ENCODE results near the gene TIAM1.

The TIAM1 gene

DNA sequence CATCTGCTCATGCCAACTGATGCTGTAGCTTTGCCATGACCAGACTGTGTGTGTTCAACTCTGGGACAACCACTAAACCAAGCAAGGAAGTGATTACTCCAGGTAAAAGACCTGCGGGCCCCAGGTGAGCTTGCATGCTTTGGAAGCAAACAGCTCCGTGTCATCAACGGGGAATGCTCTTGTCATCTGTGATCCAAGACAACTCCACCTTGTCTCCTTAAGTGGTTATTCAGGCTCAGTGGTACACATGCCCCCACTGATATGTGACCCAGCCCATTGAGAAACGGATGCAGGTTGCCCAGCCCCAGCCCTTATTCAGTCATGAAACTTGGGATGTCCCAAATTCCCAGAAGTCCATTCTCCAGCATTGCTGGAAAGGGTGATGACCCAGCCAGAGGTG, 89.0 kb downstream of the TIAM1 start:
- TF ChIP-seq, protein P1, sequence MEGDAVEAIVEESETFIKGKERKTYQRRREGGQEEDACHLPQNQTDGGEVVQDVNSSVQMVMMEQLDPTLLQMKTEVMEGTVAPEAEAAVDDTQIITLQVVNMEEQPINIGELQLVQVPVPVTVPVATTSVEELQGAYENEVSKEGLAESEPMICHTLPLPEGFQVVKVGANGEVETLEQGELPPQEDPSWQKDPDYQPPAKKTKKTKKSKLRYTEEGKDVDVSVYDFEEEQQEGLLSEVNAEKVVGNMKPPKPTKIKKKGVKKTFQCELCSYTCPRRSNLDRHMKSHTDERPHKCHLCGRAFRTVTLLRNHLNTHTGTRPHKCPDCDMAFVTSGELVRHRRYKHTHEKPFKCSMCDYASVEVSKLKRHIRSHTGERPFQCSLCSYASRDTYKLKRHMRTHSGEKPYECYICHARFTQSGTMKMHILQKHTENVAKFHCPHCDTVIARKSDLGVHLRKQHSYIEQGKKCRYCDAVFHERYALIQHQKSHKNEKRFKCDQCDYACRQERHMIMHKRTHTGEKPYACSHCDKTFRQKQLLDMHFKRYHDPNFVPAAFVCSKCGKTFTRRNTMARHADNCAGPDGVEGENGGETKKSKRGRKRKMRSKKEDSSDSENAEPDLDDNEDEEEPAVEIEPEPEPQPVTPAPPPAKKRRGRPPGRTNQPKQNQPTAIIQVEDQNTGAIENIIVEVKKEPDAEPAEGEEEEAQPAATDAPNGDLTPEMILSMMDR (conservative IDR thresholded peaks at IDR 0.05): no peak
- H3K27ac ChIP-seq: no peak overlapping the region

DNA sequence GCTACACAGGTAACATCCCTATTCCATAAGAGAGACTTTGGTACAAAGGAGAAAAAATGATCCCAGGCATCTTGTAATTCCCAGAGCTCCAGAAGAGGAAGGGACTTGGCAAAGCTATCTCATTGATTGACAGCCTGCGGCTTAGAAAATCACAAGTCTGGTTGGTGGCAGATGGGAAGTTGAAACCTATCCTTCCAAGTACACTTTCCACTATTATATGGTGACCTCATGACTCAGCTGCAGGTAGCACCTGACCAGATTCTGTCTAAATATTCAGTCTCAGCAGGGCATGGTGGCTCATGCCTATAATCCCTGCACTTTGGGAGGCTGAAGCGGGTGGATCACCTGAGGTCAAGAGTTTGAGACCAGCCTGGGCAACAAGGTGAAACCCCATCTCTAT, 89.9 kb downstream of the TIAM1 start:
- TF ChIP-seq, protein P1 (conservative IDR thresholded peaks at IDR 0.05): no peak
- H3K27ac ChIP-seq: no peak overlapping the region

DNA sequence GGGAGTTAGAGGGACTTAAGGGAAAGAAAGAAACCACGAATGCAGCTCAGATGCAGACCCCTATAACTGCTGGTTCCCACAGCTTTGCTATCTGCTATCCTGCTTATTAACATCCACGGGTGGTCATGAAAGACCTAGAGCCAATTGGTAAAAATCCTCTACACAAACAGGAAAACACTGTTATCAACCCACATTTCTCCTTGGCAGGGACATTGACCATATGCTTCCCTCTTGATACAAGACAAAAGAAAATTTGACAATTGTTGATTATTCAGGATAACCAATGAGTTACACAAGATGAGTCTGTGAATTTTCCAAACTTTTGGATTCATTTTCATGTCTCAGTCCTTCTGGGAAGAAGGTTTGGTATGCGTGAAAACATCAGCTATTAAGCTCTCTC, 90.4 kb downstream of the TIAM1 start:
- H3K27ac ChIP-seq: no peak overlapping the region
- TF ChIP-seq, protein P1 (conservative IDR thresholded peaks at IDR 0.05): no peak

DNA sequence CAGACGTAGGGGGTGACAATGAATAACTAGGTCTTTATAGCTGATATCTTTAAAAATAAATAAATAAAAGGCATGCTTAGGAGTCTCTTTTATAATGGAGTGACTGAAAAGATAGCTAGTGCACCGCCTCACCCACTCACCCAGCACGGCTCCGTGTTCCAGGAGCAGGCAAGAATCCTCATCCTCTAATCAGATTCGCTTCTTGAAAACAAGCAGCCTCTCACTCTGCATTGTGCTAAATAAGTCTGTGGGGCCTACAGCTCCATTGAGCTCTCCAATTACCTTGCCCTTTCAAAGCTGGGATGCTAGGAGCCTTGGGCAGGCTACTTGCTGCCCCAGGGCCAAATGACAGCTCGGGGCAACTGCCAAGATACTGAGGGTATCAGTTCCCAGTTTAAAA, 91.5 kb downstream of the TIAM1 start:
- no peak overlapping the region for H3K27ac ChIP-seq

DNA sequence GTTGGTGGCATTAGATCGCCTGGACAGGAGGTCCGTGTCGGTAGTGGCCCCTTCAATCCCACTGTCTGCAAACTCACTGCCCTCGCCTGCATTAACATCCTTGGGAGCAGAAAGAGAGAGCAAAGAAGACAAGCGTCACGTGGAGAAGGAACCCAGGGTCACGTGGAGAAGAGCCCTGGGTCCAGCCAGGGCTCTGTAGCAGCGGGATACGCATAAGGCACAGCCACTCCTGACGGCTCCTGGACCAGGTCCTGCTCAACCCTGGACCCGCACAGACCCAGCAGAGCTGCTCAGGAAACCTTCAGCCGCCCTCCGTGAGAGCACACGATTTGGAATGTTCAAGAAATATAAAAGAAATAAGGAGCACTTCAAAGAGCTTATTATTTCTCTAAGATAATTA, 92.0 kb downstream of the TIAM1 start:
- H3K27ac ChIP-seq: no peak overlapping the region
- TF ChIP-seq, protein P1 (conservative IDR thresholded peaks at IDR 0.05): no peak

More for the DNA sequence above, 91.5 kb downstream of the TIAM1 start:
- TF ChIP-seq, protein P1 (conservative IDR thresholded peaks at IDR 0.05): no peak

DNA sequence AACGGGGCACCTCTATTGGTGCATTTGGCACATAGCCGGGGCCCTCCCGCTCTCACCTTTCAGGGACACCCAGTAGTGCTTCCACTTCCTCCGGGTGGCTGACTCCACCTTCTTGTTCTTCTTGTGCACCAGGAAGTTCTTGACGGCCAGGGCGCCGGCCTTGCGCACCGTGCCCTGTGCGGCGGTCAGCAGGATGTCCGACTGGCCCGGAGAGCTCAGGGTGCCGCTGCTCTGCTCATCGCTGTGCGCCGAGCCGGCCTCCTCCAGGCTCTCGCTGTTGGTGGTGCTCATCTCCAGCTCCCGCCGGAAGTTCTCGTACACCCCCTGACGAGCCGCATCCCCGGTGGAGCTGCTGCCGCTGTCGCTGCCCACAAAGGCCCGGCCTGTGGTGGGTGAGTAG, 92.4 kb downstream of the TIAM1 start:
- TF ChIP-seq, protein P1 (conservative IDR thresholded peaks at IDR 0.05): no peak
- H3K27ac ChIP-seq: no peak overlapping the region

DNA sequence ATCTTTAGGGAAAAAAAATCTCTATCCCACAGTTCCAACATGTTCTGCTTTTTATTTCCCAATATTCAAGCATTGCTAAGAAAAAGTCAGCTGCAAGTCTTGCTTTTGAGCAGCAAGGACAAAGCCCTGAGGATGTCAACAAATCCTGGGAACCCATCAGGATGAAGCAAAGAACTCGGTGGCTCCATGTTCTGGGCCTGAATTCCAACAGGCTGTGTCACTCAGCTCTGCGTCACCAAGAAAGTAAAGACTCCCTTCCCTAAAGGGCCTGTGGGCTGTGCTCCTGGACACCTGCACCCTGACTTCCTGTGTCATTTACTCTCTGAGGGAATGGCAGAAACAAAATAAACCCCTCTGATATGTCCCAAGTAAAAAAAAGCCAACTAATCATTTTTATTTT, 95.5 kb downstream of the TIAM1 start:
- TF ChIP-seq, protein P1 (conservative IDR thresholded peaks at IDR 0.05): no peak

DNA sequence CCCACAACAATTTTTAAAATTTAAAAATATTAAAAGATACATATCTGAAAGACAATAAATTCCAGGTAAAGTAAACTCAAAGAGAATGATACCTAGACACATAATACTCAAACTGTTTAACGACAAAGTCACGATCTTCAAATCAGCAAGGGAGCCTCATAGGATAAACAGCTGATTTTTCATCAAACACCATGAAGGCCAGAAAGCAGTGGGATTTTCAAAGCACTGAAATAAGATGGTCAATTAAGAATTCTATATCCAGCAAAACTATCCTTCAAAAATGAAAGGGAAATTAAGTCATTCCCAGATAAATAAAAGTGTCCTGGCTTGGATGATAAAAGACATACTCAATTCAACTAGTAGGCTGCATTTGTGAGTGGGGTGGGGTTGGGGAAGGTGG, 100.5 kb downstream of the TIAM1 start:
- no peak overlapping the region for H3K27ac ChIP-seq
- TF ChIP-seq, protein P1 (conservative IDR thresholded peaks at IDR 0.05): no peak

More for the DNA sequence above, 95.5 kb downstream of the TIAM1 start:
- no peak overlapping the region for H3K27ac ChIP-seq

Data from VCaP (cell line).